Fibroblast of lung (primary cell): ENCODE measurements around the gene ARFGEF2. TPM values are rescaled to one million over a fixed set of nuclear protein-coding genes. Genes with fewer than 3 reads are reported as not detected.

Experiments used
- DNase-seq, 2 donors: peaks; one replicate each; pipeline versions ENCODE4 v3.0.0 to v3.0.0-alpha.2; 2010; ENCODE audit warnings: low read depth in 2 of 2
- H2AFZ ChIP-seq: 2 replicates; pipeline ENCODE4 v1.5.1; 2012; ENCODE audit warnings: low read length, control low read depth, inconsistent platforms
- H3K27ac ChIP-seq: 2 replicates; pipeline ENCODE4 v1.5.1; 2011; ENCODE audit warnings: low read length, control low read depth; ENCODE audit not compliant: insufficient read depth
- H3K27me3 ChIP-seq: 2 replicates; pipeline ENCODE4 v1.5.1; 2011; ENCODE audit warnings: mild to moderate bottlenecking, low read length; ENCODE audit not compliant: control insufficient read depth, insufficient read depth
- H3K36me3 ChIP-seq: 2 replicates; pipeline ENCODE4 v1.5.1; 2011; ENCODE audit warnings: low read length; ENCODE audit not compliant: control insufficient read depth, insufficient read depth
- H3K4me1 ChIP-seq: 2 replicates; pipeline ENCODE4 v1.5.1; 2011; ENCODE audit warnings: low read length; ENCODE audit not compliant: control insufficient read depth, insufficient read depth; ENCODE audit errors: extremely low read depth
- H3K4me2 ChIP-seq: 2 replicates; pipeline ENCODE4 v1.5.1; 2011; ENCODE audit warnings: low read length, control low read depth; ENCODE audit not compliant: insufficient read depth; ENCODE audit errors: extremely low read depth
- H3K4me3 ChIP-seq, 4 experiments: fragments of 200-600 bp in 1 of 4; sonication (generic) in 1 of 4; replicated peaks in 1 of 4; 2 replicates each; pipeline ENCODE4 v1.5.1; 2011 to 2016; ENCODE audit warnings: low read length in 4 of 4, low read depth in 3 of 4, mild to moderate bottlenecking in 3 of 4, control low read depth in 2 of 4, inconsistent platforms in 1 of 4, mixed read lengths in 1 of 4; ENCODE audit not compliant: insufficient read depth in 1 of 4; ENCODE audit errors: control extremely low read depth in 1 of 4
- H3K79me2 ChIP-seq: 2 replicates; pipeline ENCODE4 v1.5.1; 2012; ENCODE audit warnings: mild to moderate bottlenecking, low read length, inconsistent platforms; ENCODE audit not compliant: control insufficient read depth, insufficient read depth
- H3K9ac ChIP-seq: 2 replicates; pipeline ENCODE4 v1.5.1; 2011; ENCODE audit warnings: mild to moderate bottlenecking, low read length, control low read depth; ENCODE audit not compliant: insufficient read depth
- H3K9me3 ChIP-seq: 2 replicates; pipeline ENCODE4 v1.5.1; 2012; ENCODE audit warnings: low read depth, low read length; ENCODE audit not compliant: control insufficient read depth, insufficient read depth
- H4K20me1 ChIP-seq: 2 replicates; pipeline ENCODE4 v1.5.1; 2011; ENCODE audit warnings: low read length; ENCODE audit not compliant: control insufficient read depth, insufficient read depth; ENCODE audit errors: extremely low read depth
- CTCF ChIP-seq, 2 donors: IDR thresholded peaks in 1 of 2; conservative IDR thresholded peaks in 1 of 2; 1 replicate in 1 of 2; 2 replicates in 1 of 2; pipeline ENCODE4 v1.5.1; 2011 to 2012; ENCODE audit warnings: low read length in 2 of 2, control low read depth in 1 of 2, inconsistent platforms in 1 of 2, low read depth in 1 of 2, mild to moderate bottlenecking in 1 of 2
- EZH2 ChIP-seq: IDR thresholded peaks from 2 replicates; pipeline ENCODE4 v1.5.1; 2012; ENCODE audit warnings: low read length, control low read depth, mild to moderate bottlenecking; ENCODE audit errors: missing control alignments
- polyA plus RNA-seq, 2 donors: library from polyadenylated mRNA; depleted of rRNA in 1 of 2; stranded (reverse) in 1 of 2; unstranded in 1 of 2; fragments of >200 nt; gene quantifications; 2 replicates each; pipeline ENCODE4 v1.2.1, GENCODE V29; 2011 to 2012; ENCODE audit warnings: missing spikeins in 1 of 2
- total RNA-seq: library from RNA; depleted of rRNA; stranded (reverse); fragments of >200 nt; gene quantifications from 2 replicates; pipeline ENCODE4 v1.2.1, GENCODE V29; 2014

The ARFGEF2 gene
- total and polyA plus RNA-seq, 2 donors (not counting 1 experiment from before 2014, with no cell fraction given), result 17.3 to 42.8 TPM

DNA sequence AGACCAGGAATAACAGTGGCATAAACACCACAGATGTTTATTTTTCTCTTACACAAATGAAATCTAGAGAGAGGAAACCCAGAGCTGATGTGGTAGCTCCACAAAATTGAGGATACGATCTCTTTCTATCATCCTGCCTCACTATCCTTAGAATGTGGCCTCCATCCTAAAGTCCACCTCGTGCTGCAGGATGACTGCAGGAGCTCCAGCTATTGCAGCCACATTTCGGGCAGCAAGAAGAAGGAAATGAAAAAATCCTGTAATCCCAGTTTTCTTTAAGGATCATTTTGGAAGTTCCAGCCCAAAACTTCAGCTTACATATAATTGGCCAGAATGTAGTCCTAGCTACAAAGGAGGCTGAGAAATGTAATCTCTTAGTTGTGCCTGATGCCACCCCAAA, 41.2 kb upstream of the ARFGEF2 start:
- Histone ChIP-seq H2AFZ (no peak overlapping the region), H3K79me2 (no peaks in the 10 kb centered on the region), H3K9me3 (no peaks in the 10 kb centered on the region), H3K4me1 (no peaks in the 10 kb centered on the region), H3K4me2 (no peak overlapping the region), H3K36me3 (no peaks in the 10 kb centered on the region), H3K27me3 (no peaks in the 10 kb centered on the region), H3K27ac (no peak overlapping the region), H4K20me1 (no peaks in the 10 kb centered on the region), H3K4me3 (no peak overlapping the region), H3K9ac (no peak overlapping the region)
- no peak for DNase-seq
- no peak for TF ChIP-seq CTCF (conservative IDR thresholded peaks at IDR 0.05 in 1 of 2, IDR thresholded peaks at IDR 0.05 in 1 of 2; ENCODE audit: low read depth in 1 of 2, low read length in 2 of 2)
- TF ChIP-seq EZH2, result no peak

GRCh38 chr20:48880981-48881657, 40.4 kb upstream of the ARFGEF2 start:
- Histone ChIP-seq H4K20me1 (no peaks in the 10 kb centered on the region), H3K9ac (no peak overlapping the region), H3K27ac (no peak overlapping the region), H3K79me2 (no peaks in the 10 kb centered on the region), H2AFZ (no peak overlapping the region), H3K9me3 (no peaks in the 10 kb centered on the region), H3K4me2 (no peak overlapping the region), H3K4me3 (no peak overlapping the region), H3K4me1 (no peaks in the 10 kb centered on the region), H3K27me3 (no peaks in the 10 kb centered on the region), H3K36me3 (no peaks in the 10 kb centered on the region)
- TF ChIP-seq CTCF (conservative IDR thresholded peaks at IDR 0.05 in 1 of 2, IDR thresholded peaks at IDR 0.05 in 1 of 2; ENCODE audit: low read depth in 1 of 2, low read length in 2 of 2), result no peak
- TF ChIP-seq EZH2, result no peak
- DNase-seq, result no peak

DNA sequence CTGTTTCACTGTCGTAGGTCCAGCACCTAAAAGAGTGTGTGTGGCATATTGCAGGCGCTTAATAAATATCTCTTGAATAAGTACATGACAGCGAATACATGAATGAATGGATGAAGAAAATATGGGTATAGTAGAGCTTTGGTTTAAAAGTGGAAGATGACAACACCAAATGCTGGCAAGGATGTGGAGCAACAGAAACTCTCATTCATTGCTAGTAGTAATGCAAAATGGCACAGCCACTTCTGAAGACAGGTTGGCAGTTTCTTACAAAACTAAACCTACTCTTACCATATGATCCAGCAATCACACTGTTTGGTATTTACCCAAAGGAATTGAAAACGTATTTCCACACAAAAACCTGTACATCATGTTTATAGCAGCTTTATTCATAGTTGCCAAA, 36.3 kb upstream of the ARFGEF2 start:
- Histone ChIP-seq H2AFZ (no peak overlapping the region), H3K4me3 (no peak overlapping the region), H3K27me3 (peaks cover 5% of the 10 kb centered on the region), H3K36me3 (no peaks in the 10 kb centered on the region), H3K9me3 (no peaks in the 10 kb centered on the region), H3K4me1 (no peaks in the 10 kb centered on the region), H4K20me1 (no peaks in the 10 kb centered on the region), H3K27ac (no peak overlapping the region), H3K4me2 (no peak overlapping the region), H3K9ac (no peak overlapping the region), H3K79me2 (no peaks in the 10 kb centered on the region)
- DNase-seq, result no peak
- TF ChIP-seq CTCF (conservative IDR thresholded peaks at IDR 0.05 in 1 of 2, IDR thresholded peaks at IDR 0.05 in 1 of 2; ENCODE audit: low read depth in 1 of 2, low read length in 2 of 2), result no peak
- TF ChIP-seq EZH2, result no peak
